Measurements from ENCODE around the gene PARP6. TPM values are rescaled to one million over a fixed set of nuclear protein-coding genes. Genes with fewer than 3 reads are reported as not detected.

The PARP6 gene
- 12.4 and 28.2 TPM in 2 replicates for total RNA-seq

GRCh38 chr15:72272213-72272996 lies at the start of gene PARP6:
Gene PARP6, minus strand, starts transcription at chr15:72272554. Its CDS starts 5,077 bp downstream, at chr15:72267477.

GRCh38 chr15:72319985-72320671 lies 47.8 kb upstream of the PARP6 start, which contains the start of gene CELF6:
Gene CELF6, minus strand, starts transcription at chr15:72320157. Its CDS starts 283 bp downstream, at chr15:72319874.

GRCh38 chr15:72231066-72231832 lies 41.1 kb downstream of the PARP6 start, which contains the start of gene PKM:
Gene PKM, minus strand, starts transcription at chr15:72231190. Its CDS starts 12,093 bp downstream, at chr15:72219097.

GRCh38 chr15:72197460-72198355 lies 74.6 kb downstream of the PARP6 start, which contains the start of gene GRAMD2A:
Gene GRAMD2A, minus strand, starts transcription at chr15:72197787.

Other genes with a start within 250 kb of the PARP6 start
- 13.1 and 15.6 TPM in 2 replicates for gene MYO9A, start 154.4 kb downstream of the PARP6 start, total RNA-seq
- gene SENP8, start 154.2 kb downstream of the PARP6 start, total RNA-seq = 2.3 and 3.2 TPM in 2 replicates
- 0.52 TPM in 1 of 2 replicates, not detected in the other for gene GRAMD2A, start 74.8 kb downstream of the PARP6 start, total RNA-seq
- 1,015 and 1,831 TPM in 2 replicates for gene PKM, start 41.4 kb downstream of the PARP6 start, total RNA-seq
- 0.72 TPM in 1 of 2 replicates, not detected in the other for gene CELF6, start 47.6 kb upstream of the PARP6 start, total RNA-seq
- gene HEXA, start 103.5 kb upstream of the PARP6 start, total RNA-seq = 96.6 and 148 TPM in 2 replicates
- gene TMEM202, start 125.8 kb upstream of the PARP6 start, total RNA-seq = not detected in 2 replicates
- gene ARIH1, start 201.8 kb upstream of the PARP6 start, total RNA-seq = 21.7 and 22.4 TPM in 2 replicates

Data from epithelial cell of alveolus of lung (primary cell).